ENCODE measurements around the gene SIPA1. TPM values are rescaled to one million over a fixed set of nuclear protein-coding genes. Genes with fewer than 3 reads are reported as not detected.

SIPA1 gene
- total and polyA plus RNA-seq, 5 donors from 2014 or later, result 74.7 to 200 (median 84.8) TPM

DNA sequence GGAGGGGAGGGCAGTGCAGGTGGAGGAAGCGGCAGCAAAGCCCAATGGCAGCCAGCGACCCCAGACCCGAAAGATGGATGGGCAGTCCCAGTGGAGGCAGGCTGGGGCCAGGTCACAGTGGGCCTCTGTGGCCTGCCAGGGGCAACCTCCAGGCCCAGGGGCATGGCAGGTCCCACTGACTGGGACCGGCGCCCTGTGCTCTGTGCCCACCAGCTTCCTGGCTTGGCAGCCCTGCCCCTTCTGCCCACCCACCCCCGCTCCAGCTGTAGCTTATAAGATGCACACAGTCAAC is 38.0 kb upstream of the SIPA1 start:
- Mint-ChIP-seq H3K9me3 (no peaks in the 10 kb centered on the region), H3K27me3 (no peaks in the 10 kb centered on the region), H3K4me3 (no peak overlapping the region), H3K27ac (peak overlapping the region in 1 of 3 donors; percentile 67), H3K36me3 (peaks cover 8% of the 10 kb centered on the region), H3K4me1 (peaks cover 0 to 13% (median 4%) of the 10 kb centered on the region in 4 donors)
- ATAC-seq (ENCODE audit: low read depth in 2 of 2) (no peak), DNase-seq (no peak)
- H3K9me3 ChIP-seq (ENCODE audit: control insufficient read depth in 2 of 2, low read length in 2 of 2), result no peaks in the 10 kb centered on the region
- H3K27ac ChIP-seq (ENCODE audit: insufficient read depth, low read length, poor library complexity, severe bottlenecking), result no peak overlapping the region
- peaks cover 24% of the 10 kb centered on the region for H3K36me3 ChIP-seq (ENCODE audit: control insufficient read depth, insufficient read depth, low read length)
- H3K4me1 ChIP-seq (ENCODE audit: control insufficient read depth, insufficient read depth, low read length, poor library complexity, severe bottlenecking), result peaks cover 9% of the 10 kb centered on the region
- H3K4me3 ChIP-seq (ENCODE audit: low read depth, low read length), result no peak overlapping the region
- H3K27me3 ChIP-seq (ENCODE audit: control insufficient read depth, insufficient read depth, low read length), result no peaks in the 10 kb centered on the region

DNA sequence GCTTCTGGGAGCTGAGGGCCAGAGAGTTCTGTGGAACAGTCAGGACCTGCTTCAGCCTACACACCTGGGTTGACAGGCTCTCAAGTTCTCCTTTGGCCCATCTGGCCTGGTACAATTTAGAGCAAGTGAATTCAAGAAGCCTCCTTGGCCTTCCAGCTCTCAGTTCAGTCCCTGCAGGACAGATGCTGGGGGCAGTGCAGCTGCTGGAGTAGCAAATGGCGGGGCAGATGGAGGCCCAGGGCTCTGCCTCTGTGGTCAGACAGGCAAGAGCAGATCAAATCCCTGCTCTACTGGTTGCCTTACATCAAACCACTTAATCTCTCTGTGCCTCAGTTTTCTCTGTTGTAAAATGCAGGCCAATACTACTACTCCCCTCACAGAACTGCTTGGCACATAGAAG is 33.6 kb upstream of the SIPA1 start:
- Mint-ChIP-seq H3K27ac (peak overlapping the region in 1 of 3 donors; percentile 67), H3K36me3 (peaks cover 9% of the 10 kb centered on the region)

DNA sequence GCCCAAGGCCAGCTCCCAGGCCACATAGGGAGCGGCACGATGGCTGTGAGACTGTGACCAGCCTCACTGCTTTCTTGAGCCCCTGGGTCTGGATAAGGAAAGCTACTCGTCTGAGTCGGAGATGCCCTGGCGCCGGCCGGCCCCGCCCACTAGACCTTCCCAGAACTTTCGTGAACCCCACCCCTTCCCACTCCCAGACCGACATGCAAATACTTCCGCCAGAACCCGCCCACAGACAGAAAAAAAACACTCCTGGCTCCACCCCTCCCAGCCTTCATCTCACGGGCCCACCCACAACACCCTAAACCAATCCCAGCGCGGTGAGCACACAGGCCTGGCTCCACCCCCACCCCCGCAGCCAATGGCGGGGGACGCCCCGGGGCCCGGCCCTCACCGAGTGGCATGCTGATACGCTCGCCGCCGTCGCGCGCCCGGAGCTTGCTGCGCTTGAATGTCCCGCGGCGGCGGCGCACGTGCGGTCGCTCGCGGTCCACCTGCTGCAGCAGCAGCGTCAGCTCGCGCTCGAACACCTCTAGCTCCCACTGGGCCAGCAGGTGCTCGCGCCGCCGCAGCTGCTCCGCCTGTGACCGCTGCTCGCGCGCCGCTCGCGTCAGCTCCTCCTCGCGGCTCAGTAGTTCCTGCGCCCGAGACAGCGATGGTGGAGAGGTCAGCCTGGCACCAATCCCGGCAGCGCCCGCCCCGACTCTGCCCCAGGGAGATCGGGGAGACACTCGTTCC is 30.9 kb upstream of the SIPA1 start:
- peak overlapping the region in 1 of 3 donors; percentile 42 for H3K27ac Mint-ChIP-seq

More for the DNA sequence above, 33.6 kb upstream of the SIPA1 start:
- no peak for ATAC-seq (ENCODE audit: low read depth in 2 of 2)
- H3K4me1 ChIP-seq (ENCODE audit: control insufficient read depth, insufficient read depth, low read length, poor library complexity, severe bottlenecking), result no peaks in the 10 kb centered on the region
- Mint-ChIP-seq H3K4me3 (no peak overlapping the region), H3K9me3 (no peaks in the 10 kb centered on the region), H3K27me3 (no peaks in the 10 kb centered on the region), H3K4me1 (peaks cover 0 to 8% (median 5%) of the 10 kb centered on the region in 4 donors)
- no peak for DNase-seq
- H3K4me3 ChIP-seq (ENCODE audit: low read depth, low read length), result no peak overlapping the region
- peaks cover 46% of the 10 kb centered on the region for H3K36me3 ChIP-seq (ENCODE audit: control insufficient read depth, insufficient read depth, low read length)
- no peaks in the 10 kb centered on the region for H3K9me3 ChIP-seq (ENCODE audit: control insufficient read depth in 2 of 2, low read length in 2 of 2)
- no peak overlapping the region for H3K27ac ChIP-seq (ENCODE audit: insufficient read depth, low read length, poor library complexity, severe bottlenecking)
- H3K27me3 ChIP-seq (ENCODE audit: control insufficient read depth, insufficient read depth, low read length), result no peaks in the 10 kb centered on the region

DNA sequence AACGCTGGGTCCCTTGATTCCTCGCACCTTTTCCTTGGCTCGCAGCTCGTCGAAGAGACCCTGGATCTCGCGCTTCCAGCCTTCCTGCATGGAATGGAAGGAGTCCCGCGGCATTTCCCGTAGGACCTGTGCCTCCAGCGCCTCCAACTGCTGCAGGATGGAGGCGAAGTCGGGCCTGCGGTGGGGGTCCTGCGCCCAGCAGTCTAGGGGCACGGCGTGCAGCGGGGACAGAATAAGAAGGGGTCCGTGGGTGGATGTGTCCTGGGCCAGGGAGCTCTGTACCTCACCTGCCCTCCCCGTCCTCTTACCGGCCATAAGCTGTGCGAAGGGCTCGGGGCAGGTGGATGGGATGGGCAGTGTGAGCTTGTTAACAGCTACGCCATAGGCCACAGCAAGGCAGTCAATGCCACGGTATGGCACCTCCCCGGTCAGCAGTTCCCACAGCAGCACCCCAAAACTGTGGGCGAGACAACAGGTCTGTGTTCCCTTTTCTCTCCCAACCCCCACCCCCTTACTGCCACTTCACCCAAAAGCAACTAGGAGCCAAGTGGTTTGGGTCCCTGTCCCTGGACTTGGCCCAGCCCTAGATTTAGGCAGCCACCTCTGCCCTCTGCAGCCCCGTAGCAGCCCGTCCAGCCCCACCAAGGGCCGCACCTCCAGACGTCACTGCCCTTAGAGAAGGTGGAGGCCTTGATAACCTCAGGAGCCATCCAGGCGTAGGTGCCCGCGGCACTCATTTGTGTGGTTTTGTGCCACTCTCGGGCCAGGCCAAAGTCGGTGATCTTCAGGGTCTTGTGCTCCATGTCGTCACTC is 30.1 kb upstream of the SIPA1 start:
- ATAC-seq (ENCODE audit: low read depth in 2 of 2) (no peak), DNase-seq (no peak)
- H3K4me1 Mint-ChIP-seq, result peaks cover 0 to 42% (median 26%) of the 10 kb centered on the region in 4 donors
- H3K36me3 ChIP-seq (ENCODE audit: control insufficient read depth, insufficient read depth, low read length), result peaks cover 51% of the 10 kb centered on the region
- peaks cover 9% of the 10 kb centered on the region for H3K36me3 Mint-ChIP-seq
- H3K4me3 ChIP-seq (ENCODE audit: low read depth, low read length), result no peak overlapping the region
- H3K27ac ChIP-seq (ENCODE audit: insufficient read depth, low read length, poor library complexity, severe bottlenecking), result no peak overlapping the region
- H3K9me3 ChIP-seq (ENCODE audit: control insufficient read depth in 2 of 2, low read length in 2 of 2), result no peaks in the 10 kb centered on the region
- no peaks in the 10 kb centered on the region for H3K9me3 Mint-ChIP-seq
- peaks cover 25% of the 10 kb centered on the region for H3K4me1 ChIP-seq (ENCODE audit: control insufficient read depth, insufficient read depth, low read length, poor library complexity, severe bottlenecking)
- peak overlapping the region in 3 of 4 donors; percentile 33 to 86 (median 38) for H3K4me3 Mint-ChIP-seq
- H3K27me3 ChIP-seq (ENCODE audit: control insufficient read depth, insufficient read depth, low read length), result no peaks in the 10 kb centered on the region
- H3K27ac Mint-ChIP-seq, result peak overlapping the region in 1 of 3 donors; percentile 11
- H3K27me3 Mint-ChIP-seq, result no peaks in the 10 kb centered on the region

More for the DNA sequence above, 30.9 kb upstream of the SIPA1 start:
- no peaks in the 10 kb centered on the region for H3K9me3 Mint-ChIP-seq
- peaks cover 9% of the 10 kb centered on the region for H3K36me3 Mint-ChIP-seq
- no peaks in the 10 kb centered on the region for H3K27me3 Mint-ChIP-seq
- Histone ChIP-seq H3K4me3 (ENCODE audit: low read depth, low read length) (no peak overlapping the region), H3K27ac (ENCODE audit: insufficient read depth, low read length, poor library complexity, severe bottlenecking) (no peak overlapping the region), H3K27me3 (ENCODE audit: control insufficient read depth, insufficient read depth, low read length) (no peaks in the 10 kb centered on the region), H3K36me3 (ENCODE audit: control insufficient read depth, insufficient read depth, low read length) (peaks cover 51% of the 10 kb centered on the region), H3K9me3 (ENCODE audit: control insufficient read depth in 2 of 2, low read length in 2 of 2) (no peaks in the 10 kb centered on the region), H3K4me1 (ENCODE audit: control insufficient read depth, insufficient read depth, low read length, poor library complexity, severe bottlenecking) (peaks cover 18% of the 10 kb centered on the region)
- DNase-seq (no peak), ATAC-seq (ENCODE audit: low read depth in 2 of 2) (no peak)
- peaks cover 0 to 36% (median 21%) of the 10 kb centered on the region in 4 donors for H3K4me1 Mint-ChIP-seq
- H3K4me3 Mint-ChIP-seq, result no peak overlapping the region

DNA sequence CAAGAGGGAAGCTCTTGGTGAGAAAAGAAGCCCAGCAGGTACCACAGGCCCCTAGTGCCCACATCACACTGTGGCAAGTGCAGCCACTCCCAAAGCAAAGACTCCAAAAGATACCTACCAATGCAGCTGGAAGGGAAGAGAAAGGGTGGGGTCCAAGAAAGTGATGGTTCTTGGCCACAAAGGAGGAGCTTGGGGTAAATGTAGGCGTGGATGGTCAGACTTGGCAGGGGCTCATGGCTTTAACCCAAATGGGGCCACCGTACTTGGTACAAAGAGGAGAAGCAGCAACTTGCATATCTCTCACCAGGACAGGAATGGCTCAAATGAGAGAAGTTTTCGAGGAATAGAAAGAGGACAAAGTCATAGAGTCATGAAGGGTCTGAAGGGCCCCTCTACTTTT is 28.7 kb upstream of the SIPA1 start:
- Histone ChIP-seq H3K27ac (ENCODE audit: insufficient read depth, low read length, poor library complexity, severe bottlenecking) (no peak overlapping the region), H3K27me3 (ENCODE audit: control insufficient read depth, insufficient read depth, low read length) (no peaks in the 10 kb centered on the region), H3K4me3 (ENCODE audit: low read depth, low read length) (no peak overlapping the region), H3K4me1 (ENCODE audit: control insufficient read depth, insufficient read depth, low read length, poor library complexity, severe bottlenecking) (peaks cover 36% of the 10 kb centered on the region), H3K36me3 (ENCODE audit: control insufficient read depth, insufficient read depth, low read length) (peaks cover 40% of the 10 kb centered on the region), H3K9me3 (ENCODE audit: control insufficient read depth in 2 of 2, low read length in 2 of 2) (no peaks in the 10 kb centered on the region)
- Mint-ChIP-seq H3K27ac (peak overlapping the region; percentile 58 to 85 (median 85)), H3K4me1 (peaks cover 0 to 50% (median 26%) of the 10 kb centered on the region in 4 donors), H3K36me3 (peaks cover 4% of the 10 kb centered on the region), H3K27me3 (no peaks in the 10 kb centered on the region), H3K4me3 (peak overlapping the region in 3 of 4 donors; percentile 64 to 86 (median 75)), H3K9me3 (no peaks in the 10 kb centered on the region)
- ATAC-seq (ENCODE audit: low read depth in 2 of 2) (no peak), DNase-seq (no peak)

DNA sequence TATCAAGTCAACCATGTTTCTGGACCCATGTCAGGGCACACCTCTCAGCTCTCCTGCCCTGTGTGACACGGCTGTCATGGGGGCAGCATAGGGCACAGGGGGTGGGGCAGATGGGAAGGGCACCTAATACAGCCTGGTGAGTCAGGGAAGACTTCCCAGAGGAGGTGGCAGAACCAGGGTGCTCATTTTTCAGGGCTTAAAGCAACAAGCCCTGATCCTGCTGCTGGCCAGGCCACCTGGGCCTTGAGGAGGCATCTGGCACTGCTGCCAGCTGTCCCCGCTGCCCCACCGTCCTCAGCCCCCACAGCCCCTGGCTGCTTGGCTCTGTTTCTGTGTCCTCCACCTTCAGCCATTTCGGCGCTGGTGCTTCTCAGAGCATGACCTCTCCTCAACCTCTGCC is 28.2 kb upstream of the SIPA1 start:
- H3K36me3 Mint-ChIP-seq, result peaks cover 4% of the 10 kb centered on the region
- peaks cover 0 to 48% (median 26%) of the 10 kb centered on the region in 4 donors for H3K4me1 Mint-ChIP-seq
- no peak for ATAC-seq (ENCODE audit: low read depth in 2 of 2)
- Histone ChIP-seq H3K27me3 (ENCODE audit: control insufficient read depth, insufficient read depth, low read length) (no peaks in the 10 kb centered on the region), H3K4me3 (ENCODE audit: low read depth, low read length) (no peak overlapping the region), H3K4me1 (ENCODE audit: control insufficient read depth, insufficient read depth, low read length, poor library complexity, severe bottlenecking) (peaks cover 36% of the 10 kb centered on the region), H3K27ac (ENCODE audit: insufficient read depth, low read length, poor library complexity, severe bottlenecking) (no peak overlapping the region), H3K9me3 (ENCODE audit: control insufficient read depth in 2 of 2, low read length in 2 of 2) (no peaks in the 10 kb centered on the region), H3K36me3 (ENCODE audit: control insufficient read depth, insufficient read depth, low read length) (peaks cover 36% of the 10 kb centered on the region)
- no peaks in the 10 kb centered on the region for H3K27me3 Mint-ChIP-seq
- H3K27ac Mint-ChIP-seq, result peak overlapping the region; percentile 63 to 85 (median 85)
- H3K4me3 Mint-ChIP-seq, result peak overlapping the region in 3 of 4 donors; percentile 64 to 88 (median 86)
- H3K9me3 Mint-ChIP-seq, result no peaks in the 10 kb centered on the region
- no peak for DNase-seq

DNA sequence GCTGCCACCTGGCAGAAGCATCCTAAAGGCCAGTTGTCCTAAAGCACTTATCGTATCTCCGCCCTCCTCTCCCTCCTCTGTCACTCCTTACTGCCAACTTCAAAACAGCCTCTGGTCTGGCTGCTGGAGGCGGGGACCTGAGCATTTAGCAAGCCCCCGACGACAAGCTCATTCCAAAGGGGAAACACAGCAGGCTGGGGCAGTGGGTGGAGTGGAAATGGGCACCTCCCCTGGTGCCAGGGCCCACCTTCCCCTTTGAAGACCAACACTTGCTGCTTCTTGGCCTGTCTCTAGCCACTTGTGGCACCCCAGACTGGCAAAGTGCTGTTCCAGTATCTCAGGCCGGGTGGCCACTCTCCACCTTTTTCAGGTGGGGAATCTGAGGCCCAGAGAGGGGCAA is 27.5 kb upstream of the SIPA1 start:
- Histone ChIP-seq H3K4me1 (ENCODE audit: control insufficient read depth, insufficient read depth, low read length, poor library complexity, severe bottlenecking) (peaks cover 36% of the 10 kb centered on the region), H3K4me3 (ENCODE audit: low read depth, low read length) (no peak overlapping the region), H3K27me3 (ENCODE audit: control insufficient read depth, insufficient read depth, low read length) (no peaks in the 10 kb centered on the region), H3K36me3 (ENCODE audit: control insufficient read depth, insufficient read depth, low read length) (peaks cover 29% of the 10 kb centered on the region), H3K9me3 (ENCODE audit: control insufficient read depth in 2 of 2, low read length in 2 of 2) (no peaks in the 10 kb centered on the region), H3K27ac (ENCODE audit: insufficient read depth, low read length, poor library complexity, severe bottlenecking) (peak overlapping the region; percentile 96)
- H3K27me3 Mint-ChIP-seq, result no peaks in the 10 kb centered on the region
- H3K36me3 Mint-ChIP-seq, result peaks cover 3% of the 10 kb centered on the region
- DNase-seq (no peak), ATAC-seq (ENCODE audit: low read depth in 2 of 2) (no peak)
- H3K4me1 Mint-ChIP-seq, result peaks cover 0 to 51% (median 26%) of the 10 kb centered on the region in 4 donors
- H3K27ac Mint-ChIP-seq, result peak overlapping the region; percentile 38 to 85 (median 85)
- no peaks in the 10 kb centered on the region for H3K9me3 Mint-ChIP-seq
- H3K4me3 Mint-ChIP-seq, result peak overlapping the region in 3 of 4 donors; percentile 8 to 86 (median 61)
